Activated gamma-delta T cell treated with anti-CD3 and anti-CD28 coated beads, Interleukin-2, amount 50 U/mL, for 16 hours (primary cell): Measurements from ENCODE around the gene UXS1.

Source experiments
- DNase-seq: peaks from one replicate; pipeline ENCODE4 v3.0.0-alpha.2; 2020; ENCODE audit warnings: low read depth

Gene UXS1

GRCh38 chr2:106080959-106081358 lies 113.1 kb downstream of the UXS1 start:
- DNase-seq: no peak

- no peak for DNase-seq
Observed at GRCh38 chr2:106078096-106078495, 116.0 kb downstream of the UXS1 start.

GRCh38 chr2:106076941-106077340 lies 117.2 kb downstream of the UXS1 start:
- DNase-seq: no peak

GRCh38 chr2:106075048-106075447 lies 119.1 kb downstream of the UXS1 start:
- DNase-seq: no peak

- DNase-seq: no peak
Observed at GRCh38 chr2:106073678-106074406, 120.3 kb downstream of the UXS1 start.

- DNase-seq: no peak
Observed at GRCh38 chr2:106070181-106070580, 123.9 kb downstream of the UXS1 start.

GRCh38 chr2:106068451-106068850 lies 125.7 kb downstream of the UXS1 start:
- DNase-seq: no peak

- DNase-seq: no peak
Observed at GRCh38 chr2:106065983-106066820, 127.9 kb downstream of the UXS1 start.

GRCh38 chr2:106065268-106065982 lies 128.7 kb downstream of the UXS1 start:
- no peak for DNase-seq

GRCh38 chr2:106063181-106063580 lies 130.9 kb downstream of the UXS1 start:
- DNase-seq: no peak

- DNase-seq: no peak
Observed at GRCh38 chr2:106062627-106063026, 131.5 kb downstream of the UXS1 start.

- no peak for DNase-seq
Observed at GRCh38 chr2:106061611-106062349, 132.3 kb downstream of the UXS1 start.

- no peak for DNase-seq
Observed at GRCh38 chr2:106059416-106060065, 134.6 kb downstream of the UXS1 start.

GRCh38 chr2:106058469-106059137 lies 135.5 kb downstream of the UXS1 start:
- no peak for DNase-seq

- peak; percentile 38 for DNase-seq
Observed at GRCh38 chr2:106057206-106057605, 136.9 kb downstream of the UXS1 start.

GRCh38 chr2:106054880-106055655 lies 139.0 kb downstream of the UXS1 start:
- DNase-seq: no peak

GRCh38 chr2:106054321-106054720 lies 139.8 kb downstream of the UXS1 start:
- no peak for DNase-seq

GRCh38 chr2:106053581-106053980 lies 140.5 kb downstream of the UXS1 start:
- DNase-seq: no peak

GRCh38 chr2:106053116-106053515 lies 141.0 kb downstream of the UXS1 start:
- DNase-seq: no peak

- no peak for DNase-seq
Observed at GRCh38 chr2:106044859-106045258, 149.2 kb downstream of the UXS1 start.
